Measurements from ENCODE around the gene CCDC167. TPM values are rescaled to one million over a fixed set of nuclear protein-coding genes. Genes with fewer than 3 reads are reported as not detected.

Gene CCDC167
- total RNA-seq, 1 experiment from 2014 or later = 31.9 TPM

DNA sequence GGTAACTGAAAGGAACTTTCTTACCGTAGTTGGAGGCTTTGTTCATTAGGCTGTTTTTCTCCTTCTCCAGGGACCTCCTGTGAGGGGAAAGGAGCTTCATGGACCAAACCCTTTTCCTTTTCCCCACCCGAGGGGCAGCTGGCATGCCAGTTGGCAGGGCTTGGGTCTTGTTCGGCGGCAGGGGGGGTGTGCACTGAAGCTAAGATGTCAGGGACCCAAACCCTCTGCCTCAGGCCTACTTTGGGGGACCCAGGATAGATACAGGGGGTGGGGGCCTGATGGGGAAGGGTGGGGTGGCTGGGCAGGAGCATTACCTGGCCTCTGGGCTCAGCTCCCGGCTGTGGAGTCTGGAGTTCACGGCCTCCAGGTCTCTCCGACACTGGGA lies 14.9 kb downstream of the CCDC167 start:
- H2BK5ac ChIP-seq (ENCODE audit: insufficient read length, low read length) = no peak overlapping the region
- no peak overlapping the region for H3K4ac ChIP-seq (ENCODE audit: low read depth, low read length)
- H2BK20ac ChIP-seq (ENCODE audit: low read depth, low read length, poor library complexity, severe bottlenecking) = no peak overlapping the region
- H4K91ac ChIP-seq (ENCODE audit: insufficient read length, low read depth, low read length) = no peak overlapping the region
- peaks cover 26 to 43% of the 10 kb centered on the region in 2 experiments for H3K4me1 Mint-ChIP-seq
- peaks cover 4 to 20% (median 13%) of the 10 kb centered on the region in 3 experiments; a peak in 6 of 7 replicates for H3K36me3 Mint-ChIP-seq (ENCODE audit: insufficient read depth in 1 of 3, low read depth in 3 of 3)
- H3K79me2 ChIP-seq (ENCODE audit: insufficient read depth, low read length) = no peaks in the 10 kb centered on the region
- H3K27ac ChIP-seq (ENCODE audit: insufficient read length, low read depth, low read length) = no peak overlapping the region
- no peak overlapping the region for H4K8ac ChIP-seq (replicated peaks; ENCODE audit: insufficient read length, low read depth, low read length)
- no peak overlapping the region for H2BK15ac ChIP-seq (ENCODE audit: low read depth, low read length)
- no peak overlapping the region for H3K18ac ChIP-seq (ENCODE audit: insufficient read length, low read depth, low read length)
- H3K23ac ChIP-seq (ENCODE audit: insufficient read length, low read depth, low read length) = no peak overlapping the region
- H3T11ph ChIP-seq (ENCODE audit: low read length) = no peak overlapping the region
- H3K4me2 ChIP-seq (ENCODE audit: insufficient read depth, insufficient read length, low read length) = no peak overlapping the region
- H4K5ac ChIP-seq (ENCODE audit: insufficient read length, low read depth, low read length) = no peak overlapping the region
- H3K79me1 ChIP-seq (ENCODE audit: insufficient read depth, low read depth, low read length, poor library complexity, severe bottlenecking) = no peaks in the 10 kb centered on the region
- no peak overlapping the region for H3K56ac ChIP-seq (ENCODE audit: insufficient read length, low read depth, low read length)
- H2AK5ac ChIP-seq (ENCODE audit: insufficient read length, low read length) = no peak overlapping the region
- no peak overlapping the region for H2BK120ac ChIP-seq (ENCODE audit: low read depth, low read length, poor library complexity, severe bottlenecking)
- H3K9me3 Mint-ChIP-seq = no peaks in the 10 kb centered on the region
- TF ChIP-seq, protein P1, sequence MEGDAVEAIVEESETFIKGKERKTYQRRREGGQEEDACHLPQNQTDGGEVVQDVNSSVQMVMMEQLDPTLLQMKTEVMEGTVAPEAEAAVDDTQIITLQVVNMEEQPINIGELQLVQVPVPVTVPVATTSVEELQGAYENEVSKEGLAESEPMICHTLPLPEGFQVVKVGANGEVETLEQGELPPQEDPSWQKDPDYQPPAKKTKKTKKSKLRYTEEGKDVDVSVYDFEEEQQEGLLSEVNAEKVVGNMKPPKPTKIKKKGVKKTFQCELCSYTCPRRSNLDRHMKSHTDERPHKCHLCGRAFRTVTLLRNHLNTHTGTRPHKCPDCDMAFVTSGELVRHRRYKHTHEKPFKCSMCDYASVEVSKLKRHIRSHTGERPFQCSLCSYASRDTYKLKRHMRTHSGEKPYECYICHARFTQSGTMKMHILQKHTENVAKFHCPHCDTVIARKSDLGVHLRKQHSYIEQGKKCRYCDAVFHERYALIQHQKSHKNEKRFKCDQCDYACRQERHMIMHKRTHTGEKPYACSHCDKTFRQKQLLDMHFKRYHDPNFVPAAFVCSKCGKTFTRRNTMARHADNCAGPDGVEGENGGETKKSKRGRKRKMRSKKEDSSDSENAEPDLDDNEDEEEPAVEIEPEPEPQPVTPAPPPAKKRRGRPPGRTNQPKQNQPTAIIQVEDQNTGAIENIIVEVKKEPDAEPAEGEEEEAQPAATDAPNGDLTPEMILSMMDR (conservative IDR thresholded peaks at IDR 0.05) = no peak
- no peak overlapping the region for H3K27ac Mint-ChIP-seq
- no peaks in the 10 kb centered on the region for H4K20me1 ChIP-seq (ENCODE audit: control insufficient read depth, insufficient read depth, insufficient read length)
- H3K9ac ChIP-seq (ENCODE audit: extremely low read depth, insufficient read length, low read length) = no peak overlapping the region
- H3K23me2 ChIP-seq (ENCODE audit: insufficient read length, low read depth, low read length, poor library complexity, severe bottlenecking) = no peaks in the 10 kb centered on the region
- H2AFZ ChIP-seq (ENCODE audit: low read length) = no peak overlapping the region
- H3K14ac ChIP-seq (ENCODE audit: insufficient read depth, low read length) = no peak overlapping the region
- H3K9me3 ChIP-seq (ENCODE audit: control insufficient read depth, low read depth, low read length) = no peaks in the 10 kb centered on the region
- DNase-seq = no peak
- no peak overlapping the region for H2BK12ac ChIP-seq (ENCODE audit: insufficient read length, low read depth, low read length)
- no peak overlapping the region for H3K4me3 Mint-ChIP-seq
- WGBS (ENCODE audit: extremely low coverage, insufficient read length, low lambda C conversion rate) = no CpG with 5 or more reads among the region's 7 CpGs
- H3K27me3 ChIP-seq (ENCODE audit: insufficient read depth, low read length) = no peaks in the 10 kb centered on the region
- no peaks in the 10 kb centered on the region; the same call in 1 of the 2 replicates for H3K27me3 Mint-ChIP-seq (ENCODE audit: low read depth)
- H3K4me1 ChIP-seq (ENCODE audit: insufficient read depth, low read length) = peaks cover 4% of the 10 kb centered on the region; the same call in 1 of the 2 replicates
